ENCODE data around the gene ZNF444.

The ZNF444 gene

DNA sequence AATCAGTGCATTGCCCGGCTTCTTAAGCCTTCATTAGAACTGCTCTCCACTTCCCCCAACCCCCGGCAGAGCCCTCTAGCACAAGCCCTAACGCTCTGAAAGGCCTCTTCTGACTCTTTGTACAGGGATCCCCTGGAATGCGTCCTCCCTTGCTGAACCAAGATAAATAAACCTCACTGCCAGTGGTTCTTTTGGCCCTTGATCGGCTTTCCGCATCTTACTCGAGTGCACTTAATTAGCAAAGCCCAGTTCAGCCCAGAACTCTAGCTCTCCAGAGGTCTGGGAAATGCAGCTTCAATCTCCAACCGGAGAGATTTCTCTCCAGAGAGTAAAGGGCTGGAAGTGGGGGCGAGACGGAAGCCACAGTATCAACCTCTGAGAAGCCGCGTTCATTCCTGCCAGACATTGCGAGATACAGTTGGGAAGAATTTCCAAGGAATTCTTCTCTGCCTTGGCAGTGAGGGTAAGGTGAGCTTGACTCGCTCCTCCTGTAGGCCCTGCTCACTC lies 8.7 kb upstream of the ZNF444 start:
- Mint-ChIP-seq H3K27ac (peak overlapping the region; percentile 98 to 99 (median 99)), H3K9me3 (no peaks in the 10 kb centered on the region), H3K4me3 (peak overlapping the region; percentile 23 to 64 (median 56)), H3K36me3 (ENCODE audit: low read depth) (no peaks in the 10 kb centered on the region), H3K4me1 (peaks cover 26% of the 10 kb centered on the region), H3K27me3 (ENCODE audit: low read depth) (peaks cover 4% of the 10 kb centered on the region)
- TF ChIP-seq, protein P1, sequence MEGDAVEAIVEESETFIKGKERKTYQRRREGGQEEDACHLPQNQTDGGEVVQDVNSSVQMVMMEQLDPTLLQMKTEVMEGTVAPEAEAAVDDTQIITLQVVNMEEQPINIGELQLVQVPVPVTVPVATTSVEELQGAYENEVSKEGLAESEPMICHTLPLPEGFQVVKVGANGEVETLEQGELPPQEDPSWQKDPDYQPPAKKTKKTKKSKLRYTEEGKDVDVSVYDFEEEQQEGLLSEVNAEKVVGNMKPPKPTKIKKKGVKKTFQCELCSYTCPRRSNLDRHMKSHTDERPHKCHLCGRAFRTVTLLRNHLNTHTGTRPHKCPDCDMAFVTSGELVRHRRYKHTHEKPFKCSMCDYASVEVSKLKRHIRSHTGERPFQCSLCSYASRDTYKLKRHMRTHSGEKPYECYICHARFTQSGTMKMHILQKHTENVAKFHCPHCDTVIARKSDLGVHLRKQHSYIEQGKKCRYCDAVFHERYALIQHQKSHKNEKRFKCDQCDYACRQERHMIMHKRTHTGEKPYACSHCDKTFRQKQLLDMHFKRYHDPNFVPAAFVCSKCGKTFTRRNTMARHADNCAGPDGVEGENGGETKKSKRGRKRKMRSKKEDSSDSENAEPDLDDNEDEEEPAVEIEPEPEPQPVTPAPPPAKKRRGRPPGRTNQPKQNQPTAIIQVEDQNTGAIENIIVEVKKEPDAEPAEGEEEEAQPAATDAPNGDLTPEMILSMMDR (IDR thresholded peaks at IDR 0.05; ENCODE audit: unreplicated experiment in 3 of 3): no peak

DNA sequence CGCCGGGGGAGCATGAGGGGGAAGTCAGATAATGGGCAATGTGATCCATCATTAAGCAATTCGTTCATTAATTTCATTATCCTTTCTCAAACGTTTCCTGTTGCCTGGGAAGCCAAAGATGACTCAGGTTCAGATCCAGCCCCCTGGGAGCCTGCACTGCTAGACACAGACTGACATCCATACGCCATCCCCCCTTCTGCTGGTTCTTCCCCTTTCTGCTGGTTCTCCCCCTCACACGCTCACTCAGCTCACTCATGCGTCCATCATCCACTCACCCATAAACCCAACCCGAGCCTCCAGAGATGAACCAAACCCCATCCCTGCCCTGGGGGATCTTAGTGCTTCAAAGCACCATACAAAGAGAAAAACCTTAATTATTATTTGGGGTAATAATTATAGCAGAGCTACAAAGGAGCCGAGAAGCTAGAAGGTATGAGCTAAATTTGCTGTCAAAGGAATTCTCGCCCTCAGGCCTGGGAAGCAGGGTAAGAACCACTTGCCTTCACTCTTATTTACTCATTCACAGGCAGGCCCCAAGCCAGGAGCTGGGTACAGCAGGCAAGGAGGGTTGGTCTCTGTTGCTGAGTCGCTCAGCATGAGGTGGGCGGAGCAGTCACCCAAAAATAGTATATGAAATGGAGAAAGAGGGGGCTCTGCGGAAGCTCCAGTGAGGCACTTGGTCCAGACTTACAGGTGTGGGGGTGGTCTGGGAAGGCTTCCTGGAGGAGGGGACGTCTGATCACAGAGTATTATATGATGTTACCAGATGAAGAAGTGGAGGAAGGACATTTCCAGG lies 7.0 kb upstream of the ZNF444 start:
- Mint-ChIP-seq H3K4me1 (peaks cover 28% of the 10 kb centered on the region), H3K27me3 (ENCODE audit: low read depth) (peaks cover 4% of the 10 kb centered on the region), H3K36me3 (ENCODE audit: low read depth) (no peaks in the 10 kb centered on the region), H3K4me3 (peak overlapping the region in 2 of 3 experiments; percentile 31 to 50), H3K27ac (peak overlapping the region; percentile 87 to 97 (median 89)), H3K9me3 (no peaks in the 10 kb centered on the region)
- TF ChIP-seq, protein P1 (IDR thresholded peaks at IDR 0.05; ENCODE audit: unreplicated experiment in 3 of 3): no peak

DNA sequence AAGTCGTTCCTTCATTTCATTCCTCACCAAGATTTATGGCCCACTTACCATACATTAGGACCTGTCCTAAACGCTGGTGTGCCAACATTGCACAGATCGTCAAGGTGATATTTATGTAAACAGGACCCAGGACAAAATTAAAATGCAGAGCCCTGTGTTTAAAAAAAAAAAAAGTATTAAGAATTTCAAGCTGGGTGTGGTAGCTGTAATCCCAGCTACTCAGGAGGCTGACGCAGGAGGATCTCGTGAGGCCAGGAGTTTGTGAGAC lies 6.5 kb upstream of the ZNF444 start:
- H3K4me1 Mint-ChIP-seq: peaks cover 31% of the 10 kb centered on the region
- H3K27ac Mint-ChIP-seq: peak overlapping the region; percentile 87 to 97 (median 89)
- no peaks in the 10 kb centered on the region for H3K36me3 Mint-ChIP-seq (ENCODE audit: low read depth)
- H3K4me3 Mint-ChIP-seq: no peak overlapping the region
- TF ChIP-seq, protein P1 (IDR thresholded peaks at IDR 0.05; ENCODE audit: unreplicated experiment in 3 of 3): no peak
- H3K27me3 Mint-ChIP-seq (ENCODE audit: low read depth): peaks cover 4% of the 10 kb centered on the region
- no peaks in the 10 kb centered on the region for H3K9me3 Mint-ChIP-seq

DNA sequence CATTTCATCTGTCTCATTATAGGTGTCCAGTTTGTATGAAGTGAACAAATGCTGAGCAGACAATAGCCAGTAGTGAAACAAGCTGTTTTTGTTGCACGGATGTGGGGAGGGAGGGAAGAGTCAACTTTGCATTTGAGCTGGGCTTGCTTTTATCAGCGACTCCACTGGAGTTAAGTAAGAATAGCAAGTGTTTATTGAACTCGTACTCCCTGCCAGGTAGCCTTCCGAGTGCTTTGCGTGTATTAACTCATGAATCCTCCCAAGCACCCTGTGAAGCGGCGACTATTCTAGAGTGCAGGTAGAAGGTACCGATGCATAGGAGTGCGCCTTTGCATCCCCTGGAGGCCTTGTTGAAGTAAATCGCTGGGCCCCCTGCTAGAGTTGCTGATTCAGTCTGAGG lies 4.7 kb upstream of the ZNF444 start:
- H3K9me3 Mint-ChIP-seq: no peaks in the 10 kb centered on the region
- H3K27me3 Mint-ChIP-seq (ENCODE audit: low read depth): peaks cover 4% of the 10 kb centered on the region
- no peak overlapping the region for H3K4me3 Mint-ChIP-seq
- H3K36me3 Mint-ChIP-seq (ENCODE audit: low read depth): no peaks in the 10 kb centered on the region
- H3K4me1 Mint-ChIP-seq: peaks cover 39% of the 10 kb centered on the region
- TF ChIP-seq, protein P1 (IDR thresholded peaks at IDR 0.05; ENCODE audit: unreplicated experiment in 3 of 3): no peak
- peak overlapping the region; percentile 86 to 95 (median 95) for H3K27ac Mint-ChIP-seq

DNA sequence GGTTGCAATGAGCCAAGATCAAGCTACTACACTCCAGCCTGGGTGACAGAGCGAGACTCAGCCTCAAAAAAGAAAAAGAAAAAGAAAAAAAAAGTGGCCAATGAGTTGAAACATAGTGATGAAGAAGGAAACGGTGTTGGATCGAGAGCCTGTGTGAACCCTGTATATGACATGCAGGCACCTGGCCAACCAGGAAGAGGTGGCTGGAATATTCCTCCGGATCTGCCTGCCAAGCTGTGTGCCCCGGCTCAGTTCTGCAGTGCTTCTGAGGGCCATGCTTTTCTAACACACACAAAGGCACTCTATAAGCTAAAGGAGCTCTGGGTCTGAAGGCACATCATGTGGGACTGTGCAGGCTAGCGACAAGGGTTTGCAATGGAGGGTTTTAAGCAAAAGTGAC lies 3.7 kb upstream of the ZNF444 start:
- H3K9me3 Mint-ChIP-seq: no peaks in the 10 kb centered on the region
- peak overlapping the region; percentile 28 to 85 (median 71) for H3K27ac Mint-ChIP-seq
- no peaks in the 10 kb centered on the region for H3K36me3 Mint-ChIP-seq (ENCODE audit: low read depth)
- TF ChIP-seq, protein P1 (IDR thresholded peaks at IDR 0.05; ENCODE audit: unreplicated experiment in 3 of 3): no peak
- H3K4me3 Mint-ChIP-seq: peak overlapping the region; percentile 31 to 54 (median 32)
- peaks cover 36% of the 10 kb centered on the region for H3K4me1 Mint-ChIP-seq
- H3K27me3 Mint-ChIP-seq (ENCODE audit: low read depth): peaks cover 4% of the 10 kb centered on the region

DNA sequence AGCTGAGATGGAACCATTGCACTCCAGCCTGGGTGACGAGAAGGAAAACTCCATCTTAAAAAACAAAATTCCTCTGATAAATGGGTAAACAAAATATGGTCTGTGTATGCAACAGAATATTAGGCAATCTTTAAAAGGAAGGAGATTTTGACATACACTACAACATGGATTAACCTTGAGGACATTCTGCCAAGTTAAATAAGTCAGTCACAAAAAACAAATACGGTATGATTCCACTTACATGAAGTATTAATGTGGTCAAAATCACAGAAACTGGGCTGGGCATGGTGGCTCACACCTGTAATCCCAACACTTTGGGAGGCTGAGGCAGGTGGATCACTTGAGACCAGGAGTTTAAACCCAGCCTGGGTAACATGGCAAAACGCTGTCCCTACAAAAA lies 3.0 kb upstream of the ZNF444 start:
- no peaks in the 10 kb centered on the region for H3K9me3 Mint-ChIP-seq
- H3K27ac Mint-ChIP-seq: no peak overlapping the region
- peaks cover 38% of the 10 kb centered on the region for H3K4me1 Mint-ChIP-seq
- TF ChIP-seq, protein P1 (IDR thresholded peaks at IDR 0.05; ENCODE audit: unreplicated experiment in 3 of 3): no peak
- peaks cover 4% of the 10 kb centered on the region for H3K27me3 Mint-ChIP-seq (ENCODE audit: low read depth)
- peak overlapping the region; percentile 13 to 79 (median 77) for H3K4me3 Mint-ChIP-seq
- H3K36me3 Mint-ChIP-seq (ENCODE audit: low read depth): no peaks in the 10 kb centered on the region

Measured in nephron (organoid).